GM20000 (cell line): ENCODE measurements around the gene SPSB4.

Source experiments
- DNase-seq: peaks from one replicate; pipeline ENCODE4 v3.0.0; 2012; ENCODE audit warnings: low spot score
- TF ChIP-seq, protein P1 (sequence below): IDR thresholded peaks from 2 replicates; pipeline ENCODE4 v1.5.1; 2012; ENCODE audit warnings: mild to moderate bottlenecking, control low read depth; ENCODE audit errors: extremely low read depth, missing control alignments

The SPSB4 gene

GRCh38 chr3:141191097-141191749 is 140.1 kb downstream of the SPSB4 start:
- TF ChIP-seq, protein P1, sequence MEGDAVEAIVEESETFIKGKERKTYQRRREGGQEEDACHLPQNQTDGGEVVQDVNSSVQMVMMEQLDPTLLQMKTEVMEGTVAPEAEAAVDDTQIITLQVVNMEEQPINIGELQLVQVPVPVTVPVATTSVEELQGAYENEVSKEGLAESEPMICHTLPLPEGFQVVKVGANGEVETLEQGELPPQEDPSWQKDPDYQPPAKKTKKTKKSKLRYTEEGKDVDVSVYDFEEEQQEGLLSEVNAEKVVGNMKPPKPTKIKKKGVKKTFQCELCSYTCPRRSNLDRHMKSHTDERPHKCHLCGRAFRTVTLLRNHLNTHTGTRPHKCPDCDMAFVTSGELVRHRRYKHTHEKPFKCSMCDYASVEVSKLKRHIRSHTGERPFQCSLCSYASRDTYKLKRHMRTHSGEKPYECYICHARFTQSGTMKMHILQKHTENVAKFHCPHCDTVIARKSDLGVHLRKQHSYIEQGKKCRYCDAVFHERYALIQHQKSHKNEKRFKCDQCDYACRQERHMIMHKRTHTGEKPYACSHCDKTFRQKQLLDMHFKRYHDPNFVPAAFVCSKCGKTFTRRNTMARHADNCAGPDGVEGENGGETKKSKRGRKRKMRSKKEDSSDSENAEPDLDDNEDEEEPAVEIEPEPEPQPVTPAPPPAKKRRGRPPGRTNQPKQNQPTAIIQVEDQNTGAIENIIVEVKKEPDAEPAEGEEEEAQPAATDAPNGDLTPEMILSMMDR: no peak
- no peak for DNase-seq

- peak; percentile 79 for DNase-seq
- TF ChIP-seq, protein P1: peak; percentile 93
These were observed 141.2 kb downstream of the SPSB4 start for GRCh38 chr3:141192345-141192744.

DNA sequence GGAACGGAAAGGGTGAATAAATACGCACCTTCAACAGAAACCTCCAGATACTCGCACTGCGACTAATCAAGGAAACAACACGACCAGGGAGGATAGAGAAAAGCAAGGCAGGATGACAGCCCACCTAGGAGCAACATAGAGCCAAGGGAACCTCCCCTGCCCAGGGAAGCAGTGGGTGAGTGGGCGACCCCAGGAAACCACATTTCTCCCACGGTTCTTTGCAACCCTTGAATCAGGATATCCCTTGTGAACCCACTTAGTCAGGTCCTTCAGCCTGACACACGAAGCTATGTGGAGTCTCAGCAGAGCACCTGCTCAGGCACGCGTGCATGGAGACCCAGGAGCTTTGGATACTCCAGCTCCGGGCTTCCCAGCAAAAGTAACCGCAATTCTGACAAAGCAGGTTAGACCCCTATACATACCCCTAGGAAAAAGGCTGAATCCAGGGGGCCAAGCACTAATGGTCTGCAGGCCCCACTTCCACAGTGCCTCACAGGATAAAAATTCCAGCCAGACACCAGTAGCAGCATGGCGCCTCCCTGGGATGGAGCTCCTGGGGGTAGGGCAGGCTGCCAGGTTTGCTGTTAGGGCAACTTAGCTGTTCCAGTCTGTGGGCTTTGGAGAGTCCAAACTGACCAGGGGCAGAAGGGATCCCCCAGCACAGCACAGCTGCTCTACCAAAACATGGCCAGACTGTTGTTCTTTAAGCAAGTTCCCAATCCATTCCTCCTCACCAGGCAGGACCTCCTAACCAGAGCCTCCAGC is 142.1 kb downstream of the SPSB4 start:
- TF ChIP-seq, protein P1: no peak
- DNase-seq: no peak
